HG03432 (cell line): ENCODE results near the gene CDH23.

Source experiments
- ATAC-seq: cut with Tn5 transposase; IDR thresholded peaks from one replicate; pipeline ENCODE4 v1.9.1; 2021; ENCODE audit warnings: mild to moderate bottlenecking, moderate library complexity; ENCODE audit not compliant: unreplicated experiment

The CDH23 gene

GRCh38 chr10:71462062-71462935 is 65.6 kb downstream of the CDH23 start:
- ATAC-seq, result no peak

GRCh38 chr10:71463111-71463510 is 66.4 kb downstream of the CDH23 start:
- ATAC-seq, result no peak

DNA sequence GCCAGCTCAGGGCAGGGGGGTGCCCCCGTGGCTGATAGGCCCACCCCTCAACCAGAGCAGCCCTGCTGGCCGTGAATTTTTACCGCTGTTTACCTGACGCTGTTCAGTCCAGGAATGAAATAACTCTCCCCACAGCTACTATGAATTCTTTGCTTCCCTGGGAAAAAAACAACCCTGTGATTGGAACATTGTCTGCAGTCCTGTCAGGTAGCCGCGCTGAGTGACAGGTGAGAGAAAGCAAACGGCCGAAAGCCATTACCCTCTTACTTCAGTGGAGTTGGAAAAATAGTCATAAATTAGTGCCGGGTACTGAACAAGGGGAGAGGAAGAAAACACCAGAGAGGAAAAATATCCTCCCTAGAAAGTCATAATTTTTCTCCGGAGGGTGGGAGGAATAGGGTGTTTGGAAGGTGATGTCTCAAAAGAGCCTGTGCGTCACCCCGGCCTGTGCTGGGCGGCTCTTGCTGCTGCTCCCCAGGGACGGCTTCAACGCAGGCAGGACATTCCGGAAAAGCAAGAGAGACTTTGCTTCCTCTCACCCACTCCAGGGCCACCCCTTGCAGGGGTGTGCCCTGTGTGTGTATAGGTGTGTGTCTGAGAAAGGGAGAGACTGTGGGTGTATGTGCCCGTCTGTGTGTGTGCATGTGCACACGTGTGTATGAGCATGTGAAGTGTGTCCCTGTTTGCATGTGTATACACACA is 69.0 kb downstream of the CDH23 start:
- no peak for ATAC-seq

DNA sequence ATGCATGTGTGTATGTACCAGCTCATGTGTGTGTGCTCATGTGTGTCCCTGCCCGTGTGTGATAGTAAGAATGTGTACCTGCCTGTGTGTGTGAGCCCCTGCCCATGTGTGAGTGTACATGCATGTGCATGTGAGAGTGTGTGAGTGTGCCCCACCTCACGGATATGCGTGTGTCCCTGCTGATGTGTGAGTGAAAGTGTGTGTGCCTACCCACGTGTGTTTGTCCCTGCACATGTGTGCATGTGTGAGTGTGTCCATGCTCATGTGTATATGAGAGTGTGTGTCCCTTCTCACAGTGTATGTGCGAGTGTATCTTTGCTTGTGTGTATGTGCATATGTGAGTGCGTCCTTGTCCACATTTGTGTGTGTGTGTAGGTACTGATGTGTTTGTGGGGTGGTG is 69.6 kb downstream of the CDH23 start:
- no peak for ATAC-seq

DNA sequence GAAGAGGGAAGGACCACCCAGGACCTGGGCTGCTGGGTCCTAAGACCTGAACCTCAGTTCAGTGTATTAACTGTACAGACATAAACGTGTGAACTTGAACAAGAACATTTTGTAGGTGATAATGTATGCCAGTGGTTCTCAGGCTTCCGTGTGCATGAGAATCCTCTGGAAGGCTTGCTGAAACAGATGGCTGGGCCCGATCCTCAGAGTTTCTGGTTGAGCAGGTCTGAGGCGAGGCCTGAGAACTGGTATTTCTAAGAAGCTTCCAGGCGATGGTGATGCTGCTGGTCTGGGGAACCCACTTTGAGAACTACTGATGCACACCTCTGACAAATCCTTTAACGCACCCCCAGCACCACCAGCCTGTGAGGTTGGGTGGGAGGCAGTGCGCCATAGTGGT is 70.4 kb downstream of the CDH23 start:
- ATAC-seq, result no peak

DNA sequence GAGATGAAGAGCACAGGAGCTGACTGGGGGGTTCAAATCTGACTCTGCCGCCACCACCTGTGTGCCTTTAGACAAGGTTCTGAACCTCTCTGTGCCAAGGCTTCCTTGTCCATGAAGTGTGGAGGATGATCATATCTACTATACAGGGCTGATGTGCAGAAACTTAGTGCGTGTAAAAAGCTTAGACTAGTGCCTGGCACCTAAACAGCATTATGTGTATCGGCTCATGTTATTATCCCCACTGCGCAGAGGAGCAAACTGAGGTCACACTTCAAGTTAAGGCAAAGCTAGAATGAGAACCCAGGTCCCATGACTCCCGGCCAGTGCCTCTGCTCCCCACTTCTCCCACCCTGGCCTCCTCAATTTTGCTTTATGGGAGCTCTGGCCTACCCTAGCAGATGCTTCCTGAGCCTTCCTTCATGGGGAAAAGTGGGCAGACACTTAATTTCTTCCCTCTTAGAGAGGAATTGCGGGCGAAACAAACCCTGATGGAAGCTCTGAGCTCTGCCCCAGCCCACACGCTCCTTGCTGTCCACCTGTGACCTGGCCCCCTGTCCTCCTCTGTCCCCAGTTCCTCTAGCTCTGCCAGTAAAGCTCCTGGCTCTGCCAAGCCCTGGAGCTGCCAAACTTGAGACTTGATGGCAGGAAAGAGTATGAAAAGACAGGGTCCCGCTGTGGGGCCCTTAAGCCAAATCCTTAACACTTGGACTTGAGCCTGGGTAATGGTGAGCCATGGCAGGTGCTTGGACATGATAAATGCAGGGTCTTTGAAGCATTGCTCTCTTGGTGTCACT is 71.0 kb downstream of the CDH23 start:
- ATAC-seq, result no peak

- no peak for ATAC-seq
Measured at GRCh38 chr10:71468363-71469094, 71.8 kb downstream of the CDH23 start.

- ATAC-seq, result no peak
Measured at GRCh38 chr10:71471006-71471405, 74.3 kb downstream of the CDH23 start.

DNA sequence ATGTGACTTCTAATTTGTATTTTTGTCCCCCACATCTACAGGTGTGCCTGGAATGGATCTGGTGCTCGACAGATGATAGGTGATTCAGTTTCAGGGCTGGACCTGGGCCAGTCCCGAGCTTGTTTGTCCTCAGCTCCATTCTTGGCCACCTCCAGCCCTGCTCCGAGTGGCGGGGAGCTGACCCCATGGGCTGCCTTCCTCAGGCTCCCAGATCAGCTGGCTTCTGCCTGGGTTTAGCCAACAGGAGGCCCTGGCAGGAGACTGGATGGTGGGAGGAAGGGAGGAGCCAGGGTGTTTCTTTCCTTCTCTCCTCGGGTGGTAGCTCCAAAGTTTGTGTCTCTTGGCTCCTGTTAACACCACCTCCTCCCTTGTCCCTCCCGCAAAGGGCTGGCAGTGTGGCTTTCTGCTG is 75.2 kb downstream of the CDH23 start:
- no peak for ATAC-seq

DNA sequence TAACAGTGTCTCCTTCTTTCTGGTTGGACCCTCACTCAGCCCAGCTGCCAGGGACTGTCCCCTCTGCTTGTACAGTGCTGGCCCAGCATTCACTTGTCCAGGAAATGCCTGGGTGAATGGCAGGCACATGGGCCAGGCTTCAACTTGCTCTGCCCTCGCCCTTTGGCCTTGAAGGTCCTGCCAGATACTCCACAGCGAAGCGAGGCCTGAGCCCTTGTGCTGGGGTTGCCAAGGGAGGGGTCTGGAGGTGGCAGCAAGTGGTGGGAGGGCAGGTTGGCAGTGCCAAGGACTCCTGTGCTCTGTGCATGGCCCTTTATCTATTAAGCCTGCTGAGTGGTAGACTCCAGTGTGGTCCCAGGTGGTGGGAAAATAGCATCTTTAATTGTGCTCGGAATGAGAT is 75.7 kb downstream of the CDH23 start:
- no peak for ATAC-seq

GRCh38 chr10:71472912-71473311 is 76.2 kb downstream of the CDH23 start:
- no peak for ATAC-seq

- ATAC-seq, result no peak
Measured at GRCh38 chr10:71473671-71474599, 77.2 kb downstream of the CDH23 start.

DNA sequence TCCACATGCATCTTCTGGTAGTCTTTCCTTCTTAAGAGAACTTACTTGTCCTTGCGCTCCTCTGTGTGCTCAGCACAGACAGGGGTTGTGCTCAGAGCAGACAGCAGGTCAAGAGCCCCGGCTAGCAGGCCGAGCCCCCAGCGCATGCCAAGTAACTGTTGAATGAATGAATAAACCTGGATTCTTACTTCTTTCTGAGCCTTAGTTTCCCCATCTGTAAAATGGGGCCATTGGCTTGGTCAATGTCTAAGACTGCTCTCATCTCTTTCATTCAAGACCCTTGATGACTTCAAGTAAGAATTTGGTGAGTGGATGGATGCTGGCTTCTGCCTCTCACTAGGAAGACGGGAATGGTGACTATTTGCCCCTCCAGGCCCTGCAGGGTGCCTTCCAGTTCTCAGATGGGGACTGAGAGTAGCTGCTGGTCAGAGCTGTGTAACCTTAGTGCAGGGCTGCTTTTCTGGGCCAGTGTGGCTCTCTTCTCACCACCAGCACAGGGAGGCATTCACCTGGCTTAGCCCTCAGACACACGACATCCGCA is 78.1 kb downstream of the CDH23 start:
- no peak for ATAC-seq

GRCh38 chr10:71475243-71475871 is 78.6 kb downstream of the CDH23 start:
- no peak for ATAC-seq

GRCh38 chr10:71476228-71477011 is 79.7 kb downstream of the CDH23 start:
- ATAC-seq, result no peak

DNA sequence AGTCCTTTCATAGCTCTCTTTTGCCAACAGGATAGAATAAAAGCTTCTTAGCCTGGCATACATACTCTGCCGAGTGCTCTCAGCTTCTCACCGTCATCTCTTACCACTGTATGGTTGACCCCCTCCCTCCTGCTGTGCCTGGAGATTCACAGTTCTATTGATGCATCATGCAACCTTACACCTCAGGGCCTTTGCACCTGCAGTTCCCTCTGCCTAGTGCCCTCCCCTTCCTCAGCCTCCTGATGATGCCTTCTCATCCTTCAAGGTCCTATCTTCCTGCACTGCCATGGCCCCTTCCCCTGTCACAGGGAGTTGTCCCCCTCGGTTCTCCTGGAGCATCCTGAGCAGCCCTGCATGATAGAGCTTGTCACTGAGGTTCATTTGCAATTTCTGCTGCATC is 81.5 kb downstream of the CDH23 start:
- no peak for ATAC-seq

GRCh38 chr10:71478813-71479365 is 82.2 kb downstream of the CDH23 start:
- ATAC-seq, result no peak

DNA sequence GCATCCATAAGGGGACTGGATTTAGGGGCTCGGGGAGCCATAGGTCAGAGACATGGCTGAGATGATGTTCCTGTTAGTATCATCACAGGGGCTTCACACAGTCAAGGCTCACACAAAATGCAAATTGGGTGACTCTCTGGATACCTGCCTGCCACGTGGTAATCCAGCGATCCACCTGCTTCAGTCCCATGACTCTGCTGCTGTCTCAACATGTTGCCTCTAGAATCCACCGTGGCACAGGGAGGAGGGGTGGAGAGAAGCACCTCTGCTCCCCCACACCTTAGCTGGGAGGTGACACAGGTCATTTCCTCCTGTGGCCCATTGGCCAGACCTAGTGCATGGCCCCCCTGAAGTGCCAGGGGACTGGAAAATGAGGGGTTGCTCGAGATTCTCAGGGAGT is 83.1 kb downstream of the CDH23 start:
- no peak for ATAC-seq
